Left lobe of liver (tissue), 2 donors: ENCODE results near the gene HHEX. TPM values are rescaled to one million over a fixed set of nuclear protein-coding genes. Genes with fewer than 3 reads are reported as not detected.

ENCODE experiments used
- ATAC-seq: fragments of 200-7000 bp; cut with Tn5 transposase; one replicate; pipeline ENCODE4 v1.9.1; 2020; ENCODE audit warnings: mild to moderate bottlenecking, moderate library complexity
- DNase-seq: peaks from one replicate; pipeline ENCODE4 v3.0.0-alpha.2; 2020; ENCODE audit warnings: low spot score
- total RNA-seq: library from RNA; stranded (reverse); gene quantifications from one replicate; pipeline ENCODE4 v1.2.1, GENCODE V29; 2021
- donor health status: DM: no; HTN: no; CAD: no; lungs with moderate emphysema.
- donor health status: DM: no; HTN: yes; CAD: no.

Gene HHEX
- total RNA-seq, 1 donor from 2014 or later: 47.4 TPM

DNA sequence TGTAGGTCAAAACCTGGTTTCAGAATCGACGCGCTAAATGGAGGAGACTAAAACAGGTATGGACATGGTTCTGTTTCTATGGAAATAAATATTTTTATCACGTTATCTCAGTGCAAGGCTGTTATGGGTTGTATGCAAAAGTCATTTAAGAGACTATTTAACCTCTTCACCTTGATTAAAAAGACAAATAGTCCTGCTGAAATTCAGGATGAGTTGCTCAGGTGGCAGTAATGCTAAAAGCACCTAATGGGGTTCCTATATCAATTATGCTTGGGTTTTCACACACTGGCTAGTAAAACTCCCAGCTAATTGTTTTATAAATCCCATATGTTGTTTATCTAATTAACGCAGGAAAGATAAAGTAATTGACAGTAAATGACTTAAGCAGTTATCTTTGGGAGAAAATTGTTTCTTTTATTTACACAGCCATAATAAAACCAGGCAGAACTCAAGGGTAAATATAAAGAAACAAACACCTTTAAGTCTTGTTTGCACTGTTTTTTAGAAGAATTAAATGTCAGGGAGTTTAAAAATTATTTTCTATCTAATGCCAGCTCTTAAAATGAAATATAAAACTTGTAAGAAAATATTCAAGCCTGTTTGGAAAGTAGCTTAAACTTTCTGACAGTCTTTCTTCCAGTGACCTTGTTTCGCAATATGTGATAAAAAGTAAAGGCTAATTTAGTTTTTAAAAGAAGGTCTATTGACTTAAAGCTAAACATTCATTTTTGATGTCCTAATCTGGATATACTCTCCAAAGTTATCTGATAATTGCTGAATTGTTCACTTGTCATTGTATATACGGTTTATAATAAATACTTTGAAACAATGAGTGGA, 3.2 kb downstream of the HHEX start:
- ATAC-seq (no peak), DNase-seq (no peak)

DNA sequence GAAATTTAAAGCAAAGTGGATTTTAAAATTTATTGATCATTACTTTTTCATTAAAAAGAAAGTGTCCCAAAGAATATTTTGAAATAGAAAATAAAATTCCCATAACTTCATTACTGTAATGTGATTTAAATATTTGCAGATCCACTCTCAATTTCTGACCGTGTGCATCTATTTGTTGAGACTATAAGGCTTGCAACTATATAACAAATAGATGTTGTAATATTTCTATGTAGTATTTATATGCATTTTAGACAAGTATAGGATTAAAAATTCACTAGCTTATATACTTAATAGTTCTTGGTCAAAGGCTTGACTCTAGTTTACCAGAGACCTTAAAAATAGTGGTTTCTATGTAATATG, 3.8 kb downstream of the HHEX start:
- no peak for ATAC-seq
- DNase-seq: no peak

DNA sequence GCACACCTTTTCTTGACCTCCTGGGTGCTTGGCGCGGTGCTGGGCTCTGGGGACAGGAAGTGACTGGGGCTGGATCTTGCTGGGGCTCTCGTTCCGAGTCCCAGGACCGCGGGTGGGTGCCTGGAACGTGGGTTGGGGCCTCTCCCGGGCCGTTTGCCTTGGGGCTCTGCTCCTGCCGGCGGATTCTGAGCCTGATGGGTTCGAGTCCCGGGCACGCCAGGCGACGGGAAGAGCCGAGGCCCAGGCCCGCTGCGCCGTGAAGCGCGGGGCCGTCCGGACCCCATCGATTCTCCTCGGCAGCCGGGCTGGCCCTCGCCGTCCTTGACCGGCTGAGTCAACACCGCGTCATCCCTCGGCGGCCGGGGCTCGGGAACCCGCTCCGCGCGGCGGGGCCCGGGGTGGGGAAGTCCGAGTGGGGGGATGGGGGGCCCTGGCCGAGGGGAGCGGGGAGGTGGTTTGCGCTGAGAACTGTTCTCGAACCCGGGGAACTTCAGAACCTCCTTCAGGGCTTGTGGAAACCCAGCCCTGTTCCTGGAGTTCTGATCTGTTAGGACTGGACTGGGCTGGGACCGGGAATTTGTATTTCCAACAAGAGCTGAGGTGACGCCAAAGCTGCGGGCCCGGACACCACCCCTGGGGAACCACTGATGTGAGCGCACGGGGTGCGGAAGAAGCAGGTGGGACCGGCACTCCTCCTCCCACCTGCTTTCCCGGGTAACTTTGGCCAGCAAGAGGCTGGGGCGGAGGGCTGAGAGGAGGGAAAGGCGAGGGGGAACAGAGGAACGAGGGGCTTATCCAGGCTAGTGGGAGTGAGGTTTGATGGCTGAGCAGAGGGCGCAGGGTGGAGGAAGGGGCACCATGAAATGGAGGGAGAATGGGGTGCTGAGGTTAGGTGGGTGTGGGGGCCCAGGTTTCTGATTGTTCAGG, 6.2 kb downstream of the HHEX start:
- peak; percentile 75 for DNase-seq

DNA sequence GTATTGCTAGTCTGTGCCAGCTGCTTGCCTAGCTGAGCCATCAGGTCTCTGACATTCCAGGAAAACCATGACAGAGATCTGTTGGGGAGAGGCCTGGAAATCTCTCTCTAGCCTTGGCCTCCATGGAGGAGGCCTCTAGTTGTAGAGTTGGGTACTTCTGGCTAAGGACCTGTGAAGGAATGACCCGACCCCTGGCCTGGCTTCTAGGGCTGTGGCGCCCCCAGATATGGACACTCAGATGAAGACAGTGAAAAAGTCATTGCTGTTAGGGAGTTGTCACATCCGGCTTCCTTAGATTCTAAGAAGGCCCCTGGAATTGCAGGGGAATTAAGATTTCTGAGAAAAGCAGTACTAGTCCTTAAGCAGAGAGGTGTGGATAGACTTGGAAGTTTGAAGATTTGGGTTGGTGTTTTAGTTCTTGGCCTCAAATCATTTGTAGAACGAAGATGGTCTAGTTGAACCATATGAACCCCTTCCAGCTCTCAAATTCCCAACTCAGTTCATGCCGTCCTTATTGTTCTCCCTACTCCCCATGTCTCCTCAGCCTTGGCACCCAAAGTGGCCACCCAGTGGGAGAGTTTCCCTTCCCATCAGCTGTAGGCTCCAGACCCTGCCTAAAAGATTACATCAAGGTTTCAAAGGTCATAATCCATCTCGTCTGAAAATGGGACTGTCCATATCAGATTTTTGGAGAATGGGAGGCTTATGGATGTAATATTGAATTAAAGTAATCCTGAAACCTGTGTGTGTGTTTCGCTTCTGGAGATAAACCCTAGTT, 7.0 kb downstream of the HHEX start:
- ATAC-seq: peak; percentile 30
- DNase-seq: peak; percentile 59

More for the DNA sequence above, 6.2 kb downstream of the HHEX start:
- peak; percentile 53 for ATAC-seq

DNA sequence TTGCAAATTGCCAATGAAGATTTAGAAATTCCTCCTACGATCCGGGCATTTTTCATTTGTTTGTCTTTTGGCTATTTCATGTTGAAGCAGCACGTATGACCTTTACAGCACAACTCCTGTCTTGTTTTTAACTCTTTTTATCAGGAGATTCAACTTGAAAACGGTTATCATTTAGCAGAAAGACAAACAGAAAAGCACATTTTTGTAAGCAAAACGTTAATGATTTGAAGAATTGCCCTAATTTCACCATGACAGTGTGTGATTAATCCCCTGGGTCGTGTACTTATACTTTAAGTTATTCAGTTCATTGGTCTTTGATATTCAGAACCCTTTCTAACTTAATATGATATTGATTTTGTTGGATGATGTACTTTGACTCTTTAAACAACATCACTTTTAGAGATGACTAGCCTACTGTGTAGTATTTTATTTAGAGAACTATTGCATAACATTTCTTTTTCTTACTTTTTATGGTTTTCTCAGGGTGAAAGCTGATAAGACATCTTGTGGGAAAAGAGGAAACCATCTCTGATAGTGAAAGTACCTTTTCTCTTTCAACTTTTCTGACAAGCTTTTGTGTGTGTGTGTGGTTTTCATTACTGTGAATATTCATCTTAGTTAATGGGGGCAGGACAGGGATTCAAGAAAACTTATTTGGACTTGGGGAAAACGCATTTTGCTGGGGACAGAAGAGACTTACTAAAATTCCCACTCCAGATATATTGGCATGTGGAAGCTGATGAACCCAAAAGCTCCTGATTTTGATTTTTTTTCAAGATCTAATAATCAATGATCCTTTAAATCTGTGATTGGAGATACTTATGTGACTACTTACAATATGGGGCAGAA, 8.1 kb downstream of the HHEX start:
- DNase-seq (no peak), ATAC-seq (peak; percentile 40)

DNA sequence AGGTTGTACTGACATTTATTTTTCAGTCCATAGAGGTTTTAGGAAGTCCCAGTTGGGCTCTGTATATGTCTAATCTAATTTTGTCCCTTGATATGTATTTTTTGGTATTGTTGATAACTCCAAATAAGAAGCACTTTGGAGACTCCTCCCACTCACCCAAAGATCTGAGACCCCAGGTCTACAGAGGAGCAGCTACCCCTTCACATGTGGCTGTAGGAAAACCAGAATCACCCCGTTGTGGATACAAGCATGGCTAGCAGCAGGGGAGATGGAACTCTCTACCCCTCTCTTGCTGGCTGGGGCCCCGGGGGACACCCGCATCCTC, 9.4 kb downstream of the HHEX start:
- no peak for ATAC-seq
- no peak for DNase-seq

DNA sequence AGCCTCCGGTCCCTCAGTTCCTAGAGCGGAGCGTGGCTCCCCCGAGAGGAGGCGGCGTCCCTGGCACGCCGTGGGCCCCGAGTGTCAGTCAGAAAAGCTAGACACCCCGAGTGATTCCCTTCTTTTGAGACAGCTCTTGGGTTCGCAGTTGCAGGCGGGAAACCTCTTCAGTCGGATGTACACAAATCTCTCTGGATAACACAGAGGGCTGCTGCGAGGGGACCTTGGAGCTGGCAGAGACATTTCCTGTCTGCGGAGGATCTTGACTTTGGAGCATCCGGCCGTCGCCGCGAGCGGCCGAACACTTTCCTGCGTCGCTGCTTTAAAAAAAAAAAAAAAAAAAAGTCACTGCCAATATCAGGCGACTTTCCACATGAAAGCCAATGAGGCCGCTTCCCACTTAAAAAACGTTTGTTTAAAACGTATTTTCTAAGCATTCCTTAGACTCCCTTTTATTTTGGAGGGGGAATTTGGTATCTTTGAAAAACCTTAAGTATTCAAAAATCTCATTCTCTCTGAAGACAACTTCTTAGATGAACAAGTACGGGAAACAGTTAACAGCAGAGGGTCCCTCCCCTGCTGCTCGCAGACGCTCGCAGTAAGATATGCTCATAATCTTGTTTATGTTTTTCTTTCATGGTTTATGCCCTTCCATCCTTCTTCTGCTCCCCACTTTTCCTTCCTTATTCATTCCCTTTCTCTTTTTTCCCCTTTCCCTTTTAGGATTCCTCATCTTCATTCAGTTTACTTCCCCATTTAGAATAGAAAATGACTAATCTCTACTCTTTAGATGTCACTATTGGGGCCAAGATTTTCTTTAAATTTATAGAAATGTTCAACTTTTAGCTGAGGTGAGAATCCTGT, 10.0 kb downstream of the HHEX start:
- peak; percentile 24 for ATAC-seq
- peak; percentile 63 for DNase-seq

DNA sequence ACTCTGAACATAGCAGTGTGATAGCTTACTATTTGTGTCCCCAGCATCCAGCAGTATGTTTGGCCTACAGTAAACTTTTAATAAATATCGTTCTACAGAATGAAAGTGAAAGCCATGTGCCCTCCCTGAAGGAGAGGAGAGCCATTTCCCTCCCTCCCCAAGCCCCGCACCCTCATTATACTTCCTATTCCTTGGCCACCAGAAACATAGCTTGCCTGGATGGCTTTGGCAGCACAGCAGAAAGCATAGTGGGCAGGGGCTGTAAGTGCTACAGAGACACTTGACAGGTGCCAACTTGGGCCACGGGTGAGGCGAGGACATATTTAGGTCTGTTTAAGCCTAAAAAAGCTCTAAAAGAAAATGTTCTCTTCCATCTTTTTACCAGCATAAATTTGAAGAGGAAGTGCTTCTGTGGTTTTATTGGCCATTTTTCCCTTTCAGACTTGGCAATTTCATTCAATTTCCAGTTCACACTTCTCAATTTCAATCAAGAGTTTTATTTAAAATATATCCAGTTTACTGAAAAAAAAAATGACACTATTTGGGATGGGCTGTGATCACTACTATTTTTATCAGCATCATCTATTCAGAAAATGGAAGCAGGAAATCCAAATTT, 12.7 kb downstream of the HHEX start:
- DNase-seq (no peak), ATAC-seq (no peak)

DNA sequence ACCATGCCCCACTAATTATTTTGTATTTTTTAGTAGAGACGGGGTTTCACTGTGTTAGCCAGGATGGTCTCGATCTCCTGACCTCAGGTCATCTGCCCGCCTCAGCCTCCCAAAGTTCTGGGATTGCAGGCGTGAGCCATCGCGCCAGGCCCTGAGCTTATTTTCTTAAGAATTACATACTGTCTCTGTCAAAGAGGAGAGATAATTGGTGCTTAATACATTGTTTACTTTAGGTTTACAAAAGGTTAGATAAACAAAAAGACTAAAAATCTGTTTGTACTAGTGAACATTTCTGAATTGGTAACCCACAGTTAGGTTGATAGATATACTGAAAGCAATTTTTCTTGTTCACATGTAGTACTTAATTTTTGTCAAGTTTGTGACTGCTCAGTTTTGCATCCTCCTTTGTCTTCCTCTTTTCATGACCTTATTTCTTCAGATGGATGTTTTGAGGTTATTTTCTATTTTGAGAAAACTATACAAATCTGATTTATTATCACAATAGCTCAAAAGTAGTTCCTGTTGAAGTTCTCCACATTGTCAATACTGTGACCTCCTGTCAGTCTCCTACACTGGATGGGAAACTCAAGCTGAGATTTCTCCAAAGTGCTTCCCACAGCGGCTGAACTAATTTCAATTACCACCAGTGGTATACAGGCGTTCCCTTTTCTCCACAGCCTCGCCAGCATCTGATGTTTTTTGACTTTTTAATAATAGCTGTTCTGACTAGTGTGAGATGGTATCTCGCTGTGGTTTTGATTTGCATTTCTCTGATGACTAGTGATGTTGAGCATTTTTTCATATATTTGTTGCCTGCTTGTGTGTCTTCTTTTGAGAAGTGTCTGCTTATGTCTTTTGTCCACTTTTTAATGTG, 22.5 kb downstream of the HHEX start:
- DNase-seq (no peak), ATAC-seq (peak; percentile 63)

DNA sequence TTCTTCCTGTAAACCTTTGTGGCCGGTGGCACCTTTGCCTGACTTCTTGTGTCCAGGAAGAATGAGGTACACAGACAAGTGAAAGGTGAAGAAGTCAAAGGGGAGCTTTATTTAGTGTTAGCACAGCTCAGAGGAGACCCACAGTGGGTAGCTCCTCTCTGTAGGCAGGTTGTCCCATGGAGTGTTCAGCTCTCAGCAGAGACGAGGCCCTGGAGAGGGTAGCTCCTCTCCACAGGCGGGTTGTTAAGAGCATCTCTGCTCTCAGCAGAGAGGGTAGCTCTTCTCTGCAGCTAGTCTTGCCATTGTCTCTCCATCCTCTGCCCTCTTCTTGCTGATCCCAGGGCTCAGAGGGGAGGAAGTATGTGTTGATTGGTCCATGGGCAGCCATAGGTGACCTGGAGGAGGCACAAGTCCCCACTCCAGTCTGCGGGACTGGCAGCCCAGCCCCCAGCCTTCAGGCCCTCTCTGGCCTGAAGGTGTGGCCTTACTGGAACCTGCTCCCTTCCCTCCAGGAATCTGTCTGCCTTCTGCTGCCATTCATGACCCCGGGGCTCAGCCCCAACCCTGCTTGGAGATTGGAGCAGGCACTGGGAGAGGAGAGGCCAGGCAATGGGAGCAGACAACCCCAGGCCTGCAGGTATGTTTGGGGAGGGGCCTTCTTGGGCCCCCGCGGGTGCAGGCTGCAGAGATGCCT, 24.5 kb downstream of the HHEX start:
- ATAC-seq: no peak
- DNase-seq: no peak

DNA sequence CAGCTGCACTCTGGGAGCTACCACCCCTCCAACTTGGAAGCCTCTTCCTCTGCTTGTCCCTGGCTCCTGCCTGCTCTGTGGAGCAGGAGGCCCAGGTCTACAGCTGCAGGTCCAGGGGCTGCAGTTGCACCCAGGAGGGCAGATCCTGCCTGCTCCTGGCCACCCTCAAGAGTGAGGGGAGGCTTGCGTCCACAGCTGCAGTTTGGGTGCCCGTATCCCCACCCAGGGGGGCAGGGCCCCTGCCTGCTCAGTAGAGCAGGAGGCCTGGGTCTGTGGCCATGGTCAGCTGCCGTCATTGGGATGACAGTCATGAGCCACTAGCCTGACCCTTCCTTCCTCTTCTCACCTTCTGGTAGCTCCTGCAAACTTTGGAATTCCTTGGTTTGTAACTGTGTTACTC, 25.1 kb downstream of the HHEX start:
- DNase-seq: no peak
- no peak for ATAC-seq

DNA sequence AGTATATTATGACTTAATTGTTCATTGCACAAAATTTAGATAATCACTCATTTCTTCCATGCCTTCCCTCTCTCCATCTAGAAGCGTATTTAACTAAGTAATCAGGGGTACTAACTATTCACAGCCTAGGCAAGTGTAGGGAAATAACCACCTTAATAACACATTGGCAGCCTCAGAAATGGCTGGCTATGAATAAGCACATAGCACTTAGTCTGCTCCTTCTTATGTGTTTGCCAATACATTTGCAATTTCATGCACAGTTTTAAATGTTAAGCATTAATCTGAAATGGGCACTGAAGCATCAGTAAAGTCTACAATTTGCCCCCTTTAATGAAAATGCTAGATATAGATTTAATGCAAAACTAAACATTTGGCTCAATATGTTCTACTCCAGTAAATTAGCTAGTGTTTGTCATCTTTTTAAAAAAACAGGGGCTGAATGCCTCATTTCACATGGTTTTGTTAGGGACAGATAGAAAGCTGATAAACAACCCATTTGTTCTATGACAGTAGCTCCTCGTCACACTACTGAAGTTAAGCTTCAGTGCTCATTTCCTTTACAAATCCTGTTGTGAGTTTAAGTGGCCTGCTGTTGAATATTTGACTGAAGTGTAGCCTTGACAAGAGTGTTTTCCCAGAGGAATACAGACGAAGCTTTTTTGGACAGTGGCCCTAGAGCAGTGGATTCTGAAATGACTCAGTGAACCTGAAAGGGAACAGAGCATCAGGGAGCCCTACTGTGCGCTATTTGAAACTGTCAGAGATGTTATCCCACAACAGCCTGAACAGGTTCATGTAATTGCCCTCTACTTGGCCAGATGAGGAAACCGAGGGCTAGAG, 30.5 kb downstream of the HHEX start:
- no peak for ATAC-seq
- no peak for DNase-seq

DNA sequence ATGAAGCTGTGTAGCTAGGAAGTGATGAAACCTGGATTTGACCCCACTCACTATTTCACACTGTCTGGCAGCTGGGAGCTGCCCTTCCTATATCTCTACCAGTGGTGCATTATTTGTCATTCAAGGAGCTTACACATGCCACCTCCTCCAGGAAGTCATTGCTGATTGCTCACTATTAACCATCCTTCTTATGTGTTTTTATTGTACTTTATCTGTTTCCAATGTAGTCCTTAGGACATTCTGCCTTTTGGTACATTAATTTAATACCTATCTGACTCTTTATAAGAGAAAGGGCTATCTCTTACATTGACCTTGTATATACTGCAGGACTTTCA, 31.0 kb downstream of the HHEX start:
- ATAC-seq (no peak), DNase-seq (no peak)

DNA sequence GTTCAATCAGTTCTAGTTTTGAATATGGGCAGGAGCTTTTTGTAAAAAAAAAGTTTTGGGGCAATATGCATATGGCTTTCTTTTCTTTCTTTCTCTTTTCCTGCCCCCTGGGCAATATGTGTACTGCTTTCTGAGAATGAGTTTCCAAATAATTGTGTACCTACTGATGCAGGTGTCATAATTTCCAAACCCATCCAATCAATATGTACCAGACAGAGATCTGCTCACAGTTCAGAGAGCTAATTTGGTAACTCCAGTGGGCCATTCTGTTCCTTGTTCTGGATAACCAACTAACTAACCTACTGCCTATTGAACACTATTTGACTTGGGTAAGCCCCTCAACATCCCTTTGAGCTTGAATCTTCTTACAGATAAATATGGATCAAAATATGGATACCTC, 32.6 kb downstream of the HHEX start:
- DNase-seq (no peak), ATAC-seq (peak; percentile 78)

DNA sequence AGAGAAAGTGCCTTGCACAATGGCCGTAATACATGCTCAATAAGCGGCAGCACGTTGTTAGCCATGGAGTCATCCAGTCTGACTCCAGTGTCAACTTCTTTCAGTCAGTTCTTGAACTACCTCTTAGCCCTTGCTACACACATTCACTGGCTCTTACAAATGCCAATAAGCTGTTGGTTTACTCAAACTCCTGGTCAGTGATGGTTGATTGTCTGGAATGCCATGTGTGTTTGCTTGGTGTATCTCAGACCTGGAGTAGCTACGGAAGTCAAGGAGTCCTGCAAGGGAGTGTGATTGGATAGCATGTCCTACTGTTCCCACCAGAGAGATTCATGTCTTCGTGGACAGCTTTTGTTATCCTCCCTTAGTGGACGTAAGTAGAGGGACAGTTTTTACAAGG, 37.4 kb downstream of the HHEX start:
- no peak for ATAC-seq
- DNase-seq: no peak

DNA sequence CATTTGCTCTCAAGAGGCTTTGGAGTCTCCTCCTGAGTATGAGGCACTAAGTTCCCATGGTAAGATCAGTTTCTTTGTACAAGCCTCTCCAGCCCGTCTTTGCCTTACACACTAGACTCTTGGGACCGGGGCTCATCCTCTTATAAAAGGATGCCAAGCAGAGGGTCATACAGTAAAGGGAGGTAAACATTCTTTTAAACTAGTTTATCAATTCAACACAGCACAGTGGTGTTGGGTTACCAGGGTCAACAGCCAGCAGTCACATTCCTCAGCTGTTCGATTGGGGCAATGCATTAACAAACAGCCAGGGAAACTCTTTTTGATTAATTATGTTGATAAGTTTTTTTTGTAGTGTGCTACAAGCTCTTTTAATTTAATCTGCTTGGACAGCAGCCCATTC, 37.8 kb downstream of the HHEX start:
- no peak for ATAC-seq
- DNase-seq: no peak

DNA sequence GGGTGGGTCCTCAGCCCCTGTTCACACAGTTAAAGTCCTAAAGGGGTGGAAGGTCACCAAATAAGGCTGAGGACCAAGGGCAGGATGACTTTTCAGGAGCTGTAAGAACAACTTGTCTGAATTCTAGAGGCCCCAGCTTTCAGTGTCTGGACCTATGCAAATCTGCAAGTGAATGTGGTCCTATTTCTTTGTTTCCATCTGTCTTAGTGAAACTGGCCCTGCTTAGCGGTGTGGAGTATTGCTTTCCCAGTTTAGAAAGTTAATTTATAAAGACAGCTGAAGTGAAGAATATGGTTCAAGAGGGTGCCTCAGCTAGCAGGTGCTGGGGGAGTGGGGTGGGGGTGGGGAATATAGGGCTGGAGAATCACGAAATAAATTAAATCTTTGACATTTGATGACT, 40.1 kb downstream of the HHEX start:
- DNase-seq: peak; percentile 8
- ATAC-seq: no peak
